22Rv1 (cell line): ENCODE measurements around the gene IFNB1.
A peak's percentile ranks its signal among the peaks of the same experiment; 100 is the strongest.

ENCODE experiments used
- H3K27ac ChIP-seq: fragments of 450-650 bp; 2 replicates; pipeline ENCODE4 v1.5.1; 2017
- ZFX ChIP-seq: fragments of 450-650 bp; IDR thresholded peaks from 2 replicates; pipeline ENCODE4 v1.6.1; 2017; ENCODE audit warnings: antibody characterized with exemption, borderline replicate concordance
- TF ChIP-seq, protein P1 (sequence below): fragments of 450-650 bp; IDR thresholded peaks from 2 replicates; pipeline ENCODE4 v1.5.1; 2017; ENCODE audit warnings: mild to moderate bottlenecking

IFNB1 gene

GRCh38 chr9:21085005-21085404, 7.3 kb upstream of the IFNB1 start:
- TF ChIP-seq ZFX = no peak
- TF ChIP-seq, protein P1, sequence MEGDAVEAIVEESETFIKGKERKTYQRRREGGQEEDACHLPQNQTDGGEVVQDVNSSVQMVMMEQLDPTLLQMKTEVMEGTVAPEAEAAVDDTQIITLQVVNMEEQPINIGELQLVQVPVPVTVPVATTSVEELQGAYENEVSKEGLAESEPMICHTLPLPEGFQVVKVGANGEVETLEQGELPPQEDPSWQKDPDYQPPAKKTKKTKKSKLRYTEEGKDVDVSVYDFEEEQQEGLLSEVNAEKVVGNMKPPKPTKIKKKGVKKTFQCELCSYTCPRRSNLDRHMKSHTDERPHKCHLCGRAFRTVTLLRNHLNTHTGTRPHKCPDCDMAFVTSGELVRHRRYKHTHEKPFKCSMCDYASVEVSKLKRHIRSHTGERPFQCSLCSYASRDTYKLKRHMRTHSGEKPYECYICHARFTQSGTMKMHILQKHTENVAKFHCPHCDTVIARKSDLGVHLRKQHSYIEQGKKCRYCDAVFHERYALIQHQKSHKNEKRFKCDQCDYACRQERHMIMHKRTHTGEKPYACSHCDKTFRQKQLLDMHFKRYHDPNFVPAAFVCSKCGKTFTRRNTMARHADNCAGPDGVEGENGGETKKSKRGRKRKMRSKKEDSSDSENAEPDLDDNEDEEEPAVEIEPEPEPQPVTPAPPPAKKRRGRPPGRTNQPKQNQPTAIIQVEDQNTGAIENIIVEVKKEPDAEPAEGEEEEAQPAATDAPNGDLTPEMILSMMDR = no peak

DNA sequence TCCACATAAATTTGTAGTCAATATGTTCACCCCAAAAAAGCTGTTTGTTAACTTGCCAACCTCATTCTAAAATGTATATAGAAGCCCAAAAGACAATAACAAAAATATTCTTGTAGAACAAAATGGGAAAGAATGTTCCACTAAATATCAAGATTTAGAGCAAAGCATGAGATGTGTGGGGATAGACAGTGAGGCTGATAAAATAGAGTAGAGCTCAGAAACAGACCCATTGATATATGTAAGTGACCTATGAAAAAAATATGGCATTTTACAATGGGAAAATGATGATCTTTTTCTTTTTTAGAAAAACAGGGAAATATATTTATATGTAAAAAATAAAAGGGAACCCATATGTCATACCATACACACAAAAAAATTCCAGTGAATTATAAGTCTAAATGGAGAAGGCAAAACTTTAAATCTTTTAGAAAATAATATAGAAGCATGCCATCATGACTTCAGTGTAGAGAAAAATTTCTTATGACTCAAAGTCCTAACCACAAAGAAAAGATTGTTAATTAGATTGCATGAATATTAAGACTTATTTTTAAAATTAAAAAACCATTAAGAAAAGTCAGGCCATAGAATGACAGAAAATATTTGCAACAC, 6.6 kb upstream of the IFNB1 start:
- TF ChIP-seq, protein P1 = no peak
- no peak overlapping the region for H3K27ac ChIP-seq

More at GRCh38 chr9:21085005-21085404, 7.3 kb upstream of the IFNB1 start:
- no peak overlapping the region for H3K27ac ChIP-seq

DNA sequence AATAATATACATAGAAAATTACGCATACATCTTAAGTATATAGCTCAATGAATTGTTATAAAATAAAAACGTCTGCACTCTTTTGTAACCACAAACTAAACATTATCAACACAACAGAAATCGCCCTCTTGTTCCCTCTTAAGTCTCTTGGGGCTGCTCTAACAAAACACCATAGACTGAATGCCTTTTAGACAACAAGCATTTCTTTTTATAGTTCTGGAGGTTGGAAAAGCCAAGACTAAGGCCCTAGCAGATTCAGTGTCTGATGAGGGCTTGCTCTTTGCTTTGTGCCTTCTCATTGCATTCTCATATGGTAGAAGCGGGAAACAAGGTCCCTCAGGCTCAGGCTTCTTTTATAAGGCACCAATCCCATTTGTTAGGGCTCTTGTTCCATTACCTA, 4.9 kb upstream of the IFNB1 start:
- TF ChIP-seq, protein P1 = no peak
- no peak for TF ChIP-seq ZFX
- no peak overlapping the region for H3K27ac ChIP-seq

GRCh38 chr9:21081999-21082398, 4.3 kb upstream of the IFNB1 start:
- H3K27ac ChIP-seq = no peak overlapping the region
- no peak for TF ChIP-seq ZFX
- TF ChIP-seq, protein P1 = no peak

GRCh38 chr9:21081451-21081850, 3.7 kb upstream of the IFNB1 start:
- TF ChIP-seq, protein P1 = no peak
- no peak for TF ChIP-seq ZFX
- H3K27ac ChIP-seq = no peak overlapping the region

DNA sequence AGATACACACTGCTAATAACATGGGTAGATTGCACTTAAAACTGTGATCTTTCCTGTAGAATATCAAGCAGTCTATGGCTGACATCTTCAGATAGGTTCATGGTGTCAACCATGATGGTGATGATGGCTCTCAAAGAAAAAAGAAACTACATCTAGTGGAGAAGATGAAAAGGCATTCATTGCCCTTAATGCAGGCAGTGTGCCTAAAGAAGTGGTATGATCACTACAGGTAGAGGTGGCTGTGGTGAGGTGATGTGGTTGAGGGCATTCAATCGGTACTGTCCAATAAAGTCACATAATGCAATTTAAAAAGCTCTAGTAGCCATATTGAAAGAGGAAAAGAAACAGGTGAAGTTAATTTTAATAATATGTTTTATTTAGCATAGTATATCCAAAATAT, 3.1 kb upstream of the IFNB1 start:
- no peak overlapping the region for H3K27ac ChIP-seq
- TF ChIP-seq, protein P1 = no peak
- TF ChIP-seq ZFX = no peak

DNA sequence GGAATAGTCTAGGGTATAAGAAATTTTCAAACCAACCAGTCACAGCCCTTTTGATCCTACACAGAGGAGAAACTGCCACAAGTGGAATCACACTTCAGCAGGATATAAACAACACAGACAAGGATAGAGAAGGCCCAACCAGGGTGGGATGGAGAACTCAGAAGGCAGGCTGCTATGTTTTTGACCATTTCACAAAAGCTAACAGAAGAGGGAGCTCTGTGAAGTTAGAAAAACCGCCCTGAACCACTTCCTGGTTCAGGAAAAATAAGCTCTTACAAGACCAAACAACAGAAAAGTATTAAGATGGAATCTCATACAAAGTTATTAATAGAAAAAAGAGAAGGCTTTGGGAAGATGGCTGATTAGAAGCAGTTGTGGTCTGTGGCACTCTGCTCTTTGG, 960 bp upstream of the IFNB1 start:
- no peak overlapping the region for H3K27ac ChIP-seq

More for the DNA sequence above, 960 bp upstream of the IFNB1 start:
- TF ChIP-seq, protein P1 = peak; percentile 19; the same call in 1 of the 2 replicates
- TF ChIP-seq ZFX = no peak
